OCI-LY7 (cell line): ENCODE measurements around the gene PKLR. TPM values are rescaled to one million over a fixed set of nuclear protein-coding genes. Genes with fewer than 3 reads are reported as not detected.

Experiments
- BruUV-seq: library from RNA; stranded (reverse); fragments of 400-500 nt; replicated peaks from 2 replicates; lab custom pipeline; 2021; lab: Mats Ljungman, UMichigan
- CTCF ChIA-PET: fragments of 300-600 bp; sonication (Branson Sonifier 250); formaldehyde crosslinking; loops from one replicate; lab custom pipeline; 2022; ENCODE audit warnings: antibody characterized with exemption; ENCODE audit not compliant: unreplicated experiment; lab: Charles Lee
- POLR2A ChIA-PET: fragments of 300-600 bp; sonication (Branson Sonifier 250); formaldehyde crosslinking; loops from one replicate; lab custom pipeline; 2022; ENCODE audit warnings: antibody characterized with exemption; lab: Charles Lee
- DNase-seq: peaks from one replicate; pipeline ENCODE4 v3.0.0-alpha.2; 2015; ENCODE audit warnings: low spot score
- H2AFZ ChIP-seq: fragments of 200-600 bp; sonication (generic), shearing (Covaris generic); 2 replicates; pipeline ENCODE4 v1.6.1; 2014; ENCODE audit warnings: mild to moderate bottlenecking, antibody characterized with exemption, low read length, moderate library complexity
- H3K27ac ChIP-seq: fragments of 200-600 bp; sonication (generic); 2 replicates; pipeline ENCODE4 v1.5.1; 2014; ENCODE audit warnings: mixed run types, low read depth, mild to moderate bottlenecking, moderate library complexity, low read length, inconsistent platforms; ENCODE audit not compliant: poor library complexity, severe bottlenecking
- H3K36me3 ChIP-seq: fragments of 200-600 bp; sonication (generic); 2 replicates; pipeline ENCODE4 v1.6.1; 2014; ENCODE audit warnings: mild to moderate bottlenecking, antibody characterized with exemption, low read length, moderate library complexity, mixed read lengths; ENCODE audit not compliant: insufficient read depth
- H3K4me1 ChIP-seq: fragments of 200-600 bp; sonication (generic); 2 replicates; pipeline ENCODE4 v1.5.1; 2014; ENCODE audit warnings: mild to moderate bottlenecking, low read length; ENCODE audit not compliant: insufficient read depth, poor library complexity, severe bottlenecking
- H3K4me2 ChIP-seq: fragments of 200-600 bp; sonication (generic); 2 replicates; pipeline ENCODE4 v1.6.1; 2014; ENCODE audit warnings: mild to moderate bottlenecking, low read length
- H3K4me3 ChIP-seq: fragments of 200-600 bp; sonication (generic); 2 replicates; pipeline ENCODE4 v1.5.1; 2014; ENCODE audit warnings: mild to moderate bottlenecking, low read depth, low read length; ENCODE audit not compliant: poor library complexity, severe bottlenecking
- H3K79me2 ChIP-seq: fragments of 200-600 bp; sonication (generic); 2 replicates; pipeline ENCODE4 v1.6.1; 2016; ENCODE audit warnings: low read depth, mild to moderate bottlenecking, low read length, moderate library complexity, mixed read lengths; ENCODE audit not compliant: insufficient read depth
- H3K9me2 ChIP-seq: fragments of 200-600 bp; sonication (generic); 2 replicates; pipeline ENCODE4 v1.6.1; 2016; ENCODE audit warnings: mild to moderate bottlenecking, low read length, mixed read lengths; ENCODE audit not compliant: insufficient read depth
- H3K9me3 ChIP-seq: fragments of 200-600 bp; sonication (generic); 2 replicates; pipeline ENCODE4 v1.6.1; 2014; ENCODE audit warnings: mild to moderate bottlenecking, mixed run types, low read length, mixed read lengths
- H4K20me1 ChIP-seq: fragments of 200-600 bp; sonication (generic); 2 replicates; pipeline ENCODE4 v1.6.1; 2014; ENCODE audit warnings: mild to moderate bottlenecking, antibody characterized with exemption, low read length, moderate library complexity, mixed read lengths; ENCODE audit not compliant: insufficient read depth
- EZH2phosphoT487 ChIP-seq: fragments of 200-600 bp; sonication (generic); IDR thresholded peaks from 2 replicates; pipeline ENCODE4 v1.6.1; 2018; ENCODE audit warnings: low read depth, borderline replicate concordance, mild to moderate bottlenecking, mixed run types, antibody characterized with exemption, low read length, moderate library complexity, mixed read lengths
- intact Hi-C: fragments of 100-400 bp; cut with micrococcal nuclease; formaldehyde crosslinking; loops from one replicate; pipeline ENCODE4 v1.10.0; 2022; ENCODE audit not compliant: unreplicated experiment
- total RNA-seq, 2 experiments: library from RNA; depleted of rRNA in 1 of 2; stranded (reverse); fragments of >200 nt in 1 of 2; shearing (Covaris generic) in 1 of 2; gene quantifications; 2 replicates each; pipeline ENCODE4 v1.2.3, GENCODE V29; 2014 to 2022
- TF ChIP-seq, protein P1 (sequence below): fragments of 200-600 bp; sonication (generic); conservative IDR thresholded peaks from 2 replicates; pipeline ENCODE4 v1.5.1; 2014; ENCODE audit warnings: mild to moderate bottlenecking, antibody characterized with exemption, low read length, moderate library complexity, mixed read lengths

PKLR gene
- total RNA-seq, 2 experiments from 2014 or later, result 0.19 to 0.51 TPM

- ChIA-PET POLR2A (no interaction called here), CTCF (no interaction called here)
- Histone ChIP-seq H4K20me1 (no peaks in the 10 kb centered on the region), H3K27ac (no peak within 1 kb of the TSS), H2AFZ (peak within 1 kb of the TSS; percentile 61), H3K9me2 (no peaks in the 10 kb centered on the region), H3K4me1 (peaks cover 27% of the 10 kb centered on the region), H3K79me2 (peaks cover 4% of the 10 kb centered on the region; the same call in 1 of the 2 replicates), H3K4me2 (peak within 1 kb of the TSS; percentile 95), H3K4me3 (peak within 1 kb of the TSS; percentile 77), H3K9me3 (no peaks in the 10 kb centered on the region), H3K36me3 (peaks cover 39% of the 10 kb centered on the region)
- DNase-seq, result peak; percentile 79
- intact Hi-C loops, result no loop called here
- BruUV-seq, result no TSS peak
- TF ChIP-seq, protein P1, sequence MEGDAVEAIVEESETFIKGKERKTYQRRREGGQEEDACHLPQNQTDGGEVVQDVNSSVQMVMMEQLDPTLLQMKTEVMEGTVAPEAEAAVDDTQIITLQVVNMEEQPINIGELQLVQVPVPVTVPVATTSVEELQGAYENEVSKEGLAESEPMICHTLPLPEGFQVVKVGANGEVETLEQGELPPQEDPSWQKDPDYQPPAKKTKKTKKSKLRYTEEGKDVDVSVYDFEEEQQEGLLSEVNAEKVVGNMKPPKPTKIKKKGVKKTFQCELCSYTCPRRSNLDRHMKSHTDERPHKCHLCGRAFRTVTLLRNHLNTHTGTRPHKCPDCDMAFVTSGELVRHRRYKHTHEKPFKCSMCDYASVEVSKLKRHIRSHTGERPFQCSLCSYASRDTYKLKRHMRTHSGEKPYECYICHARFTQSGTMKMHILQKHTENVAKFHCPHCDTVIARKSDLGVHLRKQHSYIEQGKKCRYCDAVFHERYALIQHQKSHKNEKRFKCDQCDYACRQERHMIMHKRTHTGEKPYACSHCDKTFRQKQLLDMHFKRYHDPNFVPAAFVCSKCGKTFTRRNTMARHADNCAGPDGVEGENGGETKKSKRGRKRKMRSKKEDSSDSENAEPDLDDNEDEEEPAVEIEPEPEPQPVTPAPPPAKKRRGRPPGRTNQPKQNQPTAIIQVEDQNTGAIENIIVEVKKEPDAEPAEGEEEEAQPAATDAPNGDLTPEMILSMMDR, result no peak
- TF ChIP-seq EZH2phosphoT487, result no peak
These were observed 45.8 kb downstream of the PKLR start, which contains the start of gene ENTREP3 for GRCh38 chr1:155255243-155256007. ENTREP3 (minus strand) TSS chr1:155255483; CDS start chr1:155254877, 606 bp downstream.

DNA sequence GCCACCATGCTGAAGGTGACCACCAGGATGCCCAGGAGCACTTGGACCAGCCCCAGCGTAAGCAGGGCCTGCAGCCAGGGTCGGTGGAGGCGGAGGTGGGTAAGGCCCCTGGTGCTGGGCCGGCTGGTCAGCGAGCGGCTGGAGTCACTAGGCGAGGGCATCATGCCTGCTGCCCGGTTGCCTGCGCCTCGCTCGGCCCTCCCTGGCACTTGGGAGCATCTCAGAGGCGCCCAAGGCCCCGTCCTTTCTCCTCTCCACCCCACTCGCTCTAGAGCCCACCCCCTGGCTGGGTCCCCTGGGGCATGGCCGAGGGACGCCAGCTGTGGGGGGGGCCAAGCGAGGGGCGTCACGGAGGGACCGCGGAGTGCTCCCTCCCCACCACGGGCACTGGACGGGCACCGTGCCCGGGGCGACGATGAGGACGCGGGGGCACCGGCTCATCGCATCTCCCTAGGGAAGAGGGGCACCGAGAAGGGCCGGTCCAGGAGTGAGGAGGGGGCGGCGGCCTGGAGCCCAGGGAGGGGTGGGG lies 46.5 kb downstream of the PKLR start:
- TF ChIP-seq, protein P1, result no peak
- TF ChIP-seq EZH2phosphoT487, result no peak
- H3K79me2 ChIP-seq, result no peaks in the 10 kb centered on the region
- POLR2A ChIA-PET, result no interaction called here

More for the DNA sequence above, 46.5 kb downstream of the PKLR start:
- Histone ChIP-seq H3K27ac (no peak overlapping the region), H3K36me3 (peaks cover 33% of the 10 kb centered on the region), H3K9me3 (no peaks in the 10 kb centered on the region), H2AFZ (peak overlapping the region; percentile 61), H3K9me2 (no peaks in the 10 kb centered on the region), H4K20me1 (no peaks in the 10 kb centered on the region), H3K4me2 (peak overlapping the region; percentile 95), H3K4me3 (peak overlapping the region; percentile 77), H3K4me1 (peaks cover 32% of the 10 kb centered on the region)
- no TSS peak for BruUV-seq
- CTCF ChIA-PET, result no interaction called here
- DNase-seq, result no peak
- intact Hi-C loops, result loop anchor here (1.0 kb wide), 1 partner anchor 53 kb away; no protein-coding TSS in a partner anchor
